Retinal pigment epithelial cell (primary cell): ENCODE results near the gene RAB40C.
A peak's percentile ranks its signal among the peaks of the same experiment; 100 is the strongest.

ENCODE experiments used
- DNase-seq: peaks from one replicate; pipeline ENCODE4 v3.0.0-alpha.2; 2010; ENCODE audit warnings: low read depth
- H3K4me3 ChIP-seq: 2 replicates; pipeline ENCODE4 v1.5.1; 2011; ENCODE audit warnings: mild to moderate bottlenecking, low read length, control low read depth, moderate library complexity
- TF ChIP-seq, protein P1 (sequence below): conservative IDR thresholded peaks from 2 replicates; pipeline ENCODE4 v1.5.1; 2011; ENCODE audit warnings: low read depth, low read length, control low read depth, inconsistent platforms

Gene RAB40C

DNA sequence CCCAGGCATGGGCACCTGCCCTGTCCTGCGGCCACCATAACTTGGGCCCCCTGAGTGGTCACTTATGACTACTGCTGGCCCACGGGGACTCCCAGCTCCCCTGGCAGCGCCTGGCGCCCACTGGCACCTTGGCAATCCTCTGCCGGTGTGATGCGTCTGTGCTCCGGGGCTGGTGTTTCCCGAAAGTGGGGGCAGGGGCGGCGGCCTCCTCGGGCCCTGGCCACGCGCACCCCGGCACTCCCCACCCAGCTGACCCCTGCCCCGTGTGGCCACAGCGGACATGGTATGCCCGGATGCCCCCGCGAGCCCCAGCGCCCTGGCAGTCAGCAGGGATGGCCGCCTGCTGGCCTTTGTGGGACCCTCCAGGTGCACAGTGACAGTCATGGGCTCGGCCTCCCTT lies 67.6 kb downstream of the RAB40C start:
- DNase-seq: no peak
- TF ChIP-seq, protein P1, sequence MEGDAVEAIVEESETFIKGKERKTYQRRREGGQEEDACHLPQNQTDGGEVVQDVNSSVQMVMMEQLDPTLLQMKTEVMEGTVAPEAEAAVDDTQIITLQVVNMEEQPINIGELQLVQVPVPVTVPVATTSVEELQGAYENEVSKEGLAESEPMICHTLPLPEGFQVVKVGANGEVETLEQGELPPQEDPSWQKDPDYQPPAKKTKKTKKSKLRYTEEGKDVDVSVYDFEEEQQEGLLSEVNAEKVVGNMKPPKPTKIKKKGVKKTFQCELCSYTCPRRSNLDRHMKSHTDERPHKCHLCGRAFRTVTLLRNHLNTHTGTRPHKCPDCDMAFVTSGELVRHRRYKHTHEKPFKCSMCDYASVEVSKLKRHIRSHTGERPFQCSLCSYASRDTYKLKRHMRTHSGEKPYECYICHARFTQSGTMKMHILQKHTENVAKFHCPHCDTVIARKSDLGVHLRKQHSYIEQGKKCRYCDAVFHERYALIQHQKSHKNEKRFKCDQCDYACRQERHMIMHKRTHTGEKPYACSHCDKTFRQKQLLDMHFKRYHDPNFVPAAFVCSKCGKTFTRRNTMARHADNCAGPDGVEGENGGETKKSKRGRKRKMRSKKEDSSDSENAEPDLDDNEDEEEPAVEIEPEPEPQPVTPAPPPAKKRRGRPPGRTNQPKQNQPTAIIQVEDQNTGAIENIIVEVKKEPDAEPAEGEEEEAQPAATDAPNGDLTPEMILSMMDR: no peak
- no peak overlapping the region for H3K4me3 ChIP-seq

DNA sequence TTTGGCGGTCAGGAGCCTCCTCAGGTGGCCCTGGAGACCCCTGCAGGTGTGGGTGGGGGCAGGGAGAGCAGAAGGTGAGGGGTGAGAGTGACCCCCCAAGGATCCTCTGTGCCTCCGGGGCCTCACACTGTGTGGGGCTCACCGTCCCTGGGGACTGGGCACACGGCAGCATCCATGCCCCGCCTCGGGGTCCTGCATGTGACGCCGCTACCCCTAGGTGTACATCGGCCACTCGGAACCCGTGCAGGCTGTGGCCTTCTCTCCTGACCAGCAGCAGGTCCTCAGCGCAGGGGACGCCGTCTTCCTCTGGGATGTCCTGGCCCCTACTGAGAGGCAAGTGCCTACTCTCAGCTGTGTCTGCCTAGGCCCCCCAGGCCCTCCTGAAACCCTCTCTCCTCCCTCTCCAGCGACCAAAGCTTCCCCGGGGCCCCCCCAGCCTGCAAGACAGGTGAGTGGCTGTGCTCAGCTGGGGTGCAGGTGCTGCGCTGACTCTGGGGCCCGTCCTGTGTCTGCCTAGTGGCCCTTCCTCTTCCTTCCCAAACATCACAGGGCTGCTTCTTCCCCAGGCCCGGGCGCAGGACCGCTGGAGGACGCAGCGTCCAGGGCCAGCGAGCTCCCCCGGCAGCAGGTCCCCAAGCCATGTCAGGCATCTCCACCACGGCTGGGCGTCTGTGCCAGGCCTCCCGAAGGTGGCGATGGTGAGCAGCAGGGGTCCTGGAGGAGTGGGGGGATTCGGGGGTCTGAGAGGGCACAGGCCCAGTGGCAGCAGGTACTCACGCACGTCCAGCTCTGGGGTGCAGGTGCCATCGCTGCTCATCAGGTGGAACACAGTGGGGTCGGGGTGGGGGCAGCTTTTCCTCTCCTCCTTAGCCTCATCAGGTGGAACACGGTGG lies 69.1 kb downstream of the RAB40C start:
- no peak overlapping the region for H3K4me3 ChIP-seq
- TF ChIP-seq, protein P1: no peak
- DNase-seq: no peak

DNA sequence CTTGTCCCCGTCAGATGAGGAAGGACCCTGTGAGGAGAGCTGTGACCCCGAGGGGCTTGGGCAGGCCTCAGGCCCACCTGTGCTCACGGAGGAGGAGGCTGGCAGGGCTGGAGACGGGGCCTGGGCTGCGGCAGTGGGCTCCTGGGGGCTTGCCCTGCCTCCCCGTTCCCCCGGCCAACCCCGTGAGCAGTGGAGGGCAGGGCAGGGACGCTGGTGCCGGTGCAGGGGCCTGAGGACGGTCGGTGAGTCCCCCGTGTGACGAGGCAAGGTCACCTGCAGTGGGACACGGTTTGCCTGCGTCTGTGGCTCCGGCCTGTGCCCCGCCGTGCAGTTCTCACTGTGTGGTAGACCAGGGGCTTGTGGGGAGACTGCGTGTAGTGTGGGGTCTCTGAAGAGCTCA lies 69.8 kb downstream of the RAB40C start:
- no peak overlapping the region for H3K4me3 ChIP-seq
- TF ChIP-seq, protein P1: no peak
- no peak for DNase-seq

DNA sequence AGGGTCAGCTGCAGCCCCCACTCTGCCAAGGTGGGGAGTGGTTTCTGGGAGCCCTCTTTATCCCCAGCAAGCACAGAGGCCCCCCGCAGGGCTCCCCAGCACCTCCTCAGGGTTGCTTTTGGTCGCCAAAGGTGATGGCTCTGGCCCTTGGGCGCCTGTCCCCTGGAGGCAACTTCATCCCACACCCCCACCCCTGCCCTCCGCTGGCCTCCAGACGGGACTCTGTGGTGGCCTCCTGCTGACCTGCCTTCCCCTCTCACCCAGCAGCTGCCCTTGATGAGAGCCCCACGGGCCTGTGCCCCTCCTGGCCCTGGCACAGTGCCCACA lies 70.2 kb downstream of the RAB40C start:
- TF ChIP-seq, protein P1: no peak
- DNase-seq: no peak
- no peak overlapping the region for H3K4me3 ChIP-seq

DNA sequence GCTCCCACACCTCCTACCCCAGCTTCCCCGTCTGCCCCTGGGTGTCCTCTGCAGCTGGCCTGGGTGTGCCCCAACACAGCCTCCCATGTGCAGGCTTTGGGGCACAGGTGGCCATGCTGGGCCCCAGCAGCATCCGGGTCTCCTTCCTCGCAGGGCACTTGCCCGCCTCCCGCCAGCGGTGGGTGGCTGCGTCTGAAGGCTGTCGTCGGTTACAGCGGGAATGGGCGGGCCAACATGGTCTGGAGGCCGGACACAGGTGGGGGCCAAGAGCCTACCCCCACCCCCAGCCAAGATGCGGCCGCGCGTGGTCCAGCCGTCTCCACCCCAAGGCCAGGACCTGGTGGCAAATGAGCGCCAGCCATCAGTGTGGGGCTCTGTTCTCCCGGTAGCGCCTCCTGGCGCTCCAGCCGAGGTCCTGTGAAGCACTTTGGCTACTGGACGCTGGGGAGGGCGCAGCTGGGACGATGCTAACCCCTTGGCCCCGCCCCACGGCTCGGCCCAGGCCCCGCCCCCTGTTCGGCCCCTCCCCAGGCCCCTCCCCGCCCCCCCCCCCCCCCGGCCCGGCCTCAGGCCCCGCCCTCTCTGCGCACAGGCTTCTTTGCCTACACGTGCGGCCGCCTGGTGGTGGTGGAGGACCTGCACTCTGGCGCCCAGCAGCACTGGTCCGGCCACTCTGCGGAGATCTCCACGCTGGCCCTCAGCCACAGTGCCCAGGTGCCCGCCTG lies 70.8 kb downstream of the RAB40C start:
- DNase-seq: no peak
- TF ChIP-seq, protein P1: peak; percentile 65
- H3K4me3 ChIP-seq: no peak overlapping the region

DNA sequence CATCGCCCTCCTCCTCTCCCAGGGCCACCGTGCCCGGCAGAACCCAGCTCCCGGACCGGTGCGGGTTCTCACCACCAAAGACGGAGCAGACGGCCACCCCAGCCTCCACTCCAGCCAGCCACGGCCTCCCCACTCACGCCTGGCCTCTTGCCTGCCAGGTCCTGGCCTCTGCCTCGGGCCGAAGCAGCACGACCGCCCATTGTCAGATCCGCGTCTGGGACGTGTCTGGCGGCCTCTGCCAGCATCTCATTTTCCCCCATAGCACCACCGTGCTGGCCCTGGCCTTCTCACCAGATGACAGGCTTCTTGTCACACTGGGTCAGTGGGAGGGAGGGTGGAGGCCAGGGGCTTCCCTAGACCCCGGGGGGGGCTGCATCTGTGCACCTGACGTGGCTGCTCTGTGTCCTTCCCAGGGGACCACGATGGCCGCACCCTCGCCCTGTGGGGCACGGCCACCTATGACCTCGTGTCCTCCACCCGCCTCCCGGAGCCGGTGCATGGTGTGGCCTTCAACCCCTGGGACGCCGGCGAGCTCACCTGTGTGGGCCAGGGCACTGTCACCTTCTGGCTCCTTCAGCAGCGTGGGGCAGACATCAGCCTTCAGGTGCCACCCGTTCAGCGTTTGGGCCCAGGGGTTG lies 71.4 kb downstream of the RAB40C start:
- TF ChIP-seq, protein P1: no peak
- no peak for DNase-seq
- H3K4me3 ChIP-seq: no peak overlapping the region

DNA sequence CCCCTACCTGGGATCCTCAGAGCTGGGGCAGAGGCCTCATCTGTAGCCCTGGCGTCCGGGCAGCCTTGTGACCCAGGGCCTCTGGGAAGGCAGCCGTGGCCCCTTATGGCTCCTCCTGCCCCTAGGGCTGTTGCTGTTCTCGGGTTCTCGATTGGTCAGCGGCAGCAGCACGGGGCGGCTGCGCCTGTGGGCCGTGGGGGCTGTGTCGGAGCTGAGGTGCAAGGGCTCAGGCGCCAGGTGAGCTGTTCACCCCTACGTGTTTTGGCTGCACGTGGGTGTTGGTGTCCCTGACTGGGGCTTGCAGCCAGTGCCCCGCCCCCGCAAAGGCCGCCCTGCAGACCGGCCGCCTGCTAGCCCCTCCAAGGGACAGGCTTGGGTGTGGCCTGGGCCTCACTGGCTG lies 72.2 kb downstream of the RAB40C start:
- DNase-seq: no peak
- no peak overlapping the region for H3K4me3 ChIP-seq
- TF ChIP-seq, protein P1: no peak
